Suprapubic skin (tissue), 4 donors: Measurements from ENCODE around the gene ASTN2.

Experiments
- EP300 ChIP-seq: sonication (generic); formaldehyde crosslinking; IDR thresholded peaks from one replicate; pipeline ENCODE4 v1.6.1; 2017; ENCODE audit warnings: antibody characterized with exemption
- POLR2A ChIP-seq, 2 donors: fragments of 450-650 bp; IDR thresholded peaks; one replicate each; pipeline ENCODE4 v1.6.1; 2017; ENCODE audit warnings: antibody characterized with exemption in 2 of 2, mild to moderate bottlenecking in 2 of 2, moderate library complexity in 2 of 2
- POLR2AphosphoS5 ChIP-seq, 3 donors: sonication (generic); formaldehyde crosslinking; IDR thresholded peaks; one replicate each; pipeline ENCODE4 v1.6.1; 2017; ENCODE audit warnings: antibody characterized with exemption in 3 of 3
- TF ChIP-seq, protein P1 (sequence below), 2 donors: fragments of 200-600 bp in 1 of 2; fragments of 450-650 bp in 1 of 2; sonication (generic) in 1 of 2; IDR thresholded peaks; one replicate each; pipeline ENCODE4 v1.5.1; 2016 to 2019; ENCODE audit warnings: antibody characterized with exemption in 2 of 2, mild to moderate bottlenecking in 1 of 2, moderate library complexity in 1 of 2

DNA sequence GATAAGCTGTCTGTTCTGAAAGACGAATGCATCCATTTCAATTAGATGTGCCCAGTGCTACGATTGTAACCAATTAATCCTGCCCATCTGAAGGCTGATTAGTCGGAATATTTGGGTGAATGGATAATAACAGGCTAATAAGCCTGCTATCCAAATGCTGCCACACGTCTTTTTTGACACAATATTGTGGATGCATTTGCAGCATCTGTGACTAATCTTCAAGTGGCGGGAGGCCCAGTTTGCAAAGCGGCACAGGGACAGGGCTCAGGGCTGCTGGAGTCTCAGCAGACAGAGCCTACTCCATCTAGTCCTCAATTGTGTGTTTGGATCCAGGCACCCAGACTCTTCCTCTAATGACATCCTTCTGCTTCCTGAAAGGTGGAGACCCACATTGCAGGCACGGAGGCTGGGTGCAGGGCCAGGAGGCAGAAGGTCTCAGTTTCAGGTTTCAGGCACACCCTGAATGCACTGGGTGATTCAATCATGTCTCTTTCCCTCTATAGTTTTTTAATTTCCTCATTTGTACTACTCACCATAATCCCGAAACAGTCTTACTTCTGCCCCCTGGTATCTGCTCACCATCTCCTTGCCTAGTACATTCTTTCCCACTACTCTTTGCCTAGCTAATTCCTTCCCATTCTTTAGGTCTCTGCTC lies 169.6 kb downstream of the ASTN2 start:
- TF ChIP-seq, protein P1, sequence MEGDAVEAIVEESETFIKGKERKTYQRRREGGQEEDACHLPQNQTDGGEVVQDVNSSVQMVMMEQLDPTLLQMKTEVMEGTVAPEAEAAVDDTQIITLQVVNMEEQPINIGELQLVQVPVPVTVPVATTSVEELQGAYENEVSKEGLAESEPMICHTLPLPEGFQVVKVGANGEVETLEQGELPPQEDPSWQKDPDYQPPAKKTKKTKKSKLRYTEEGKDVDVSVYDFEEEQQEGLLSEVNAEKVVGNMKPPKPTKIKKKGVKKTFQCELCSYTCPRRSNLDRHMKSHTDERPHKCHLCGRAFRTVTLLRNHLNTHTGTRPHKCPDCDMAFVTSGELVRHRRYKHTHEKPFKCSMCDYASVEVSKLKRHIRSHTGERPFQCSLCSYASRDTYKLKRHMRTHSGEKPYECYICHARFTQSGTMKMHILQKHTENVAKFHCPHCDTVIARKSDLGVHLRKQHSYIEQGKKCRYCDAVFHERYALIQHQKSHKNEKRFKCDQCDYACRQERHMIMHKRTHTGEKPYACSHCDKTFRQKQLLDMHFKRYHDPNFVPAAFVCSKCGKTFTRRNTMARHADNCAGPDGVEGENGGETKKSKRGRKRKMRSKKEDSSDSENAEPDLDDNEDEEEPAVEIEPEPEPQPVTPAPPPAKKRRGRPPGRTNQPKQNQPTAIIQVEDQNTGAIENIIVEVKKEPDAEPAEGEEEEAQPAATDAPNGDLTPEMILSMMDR (IDR thresholded peaks at IDR 0.05) = no peak
- no peak for TF ChIP-seq POLR2AphosphoS5 (IDR thresholded peaks at IDR 0.05)
- no peak for TF ChIP-seq POLR2A (IDR thresholded peaks at IDR 0.05)
- no peak for TF ChIP-seq EP300
